ENCODE results near the gene MAP3K5.

MAP3K5 gene

DNA sequence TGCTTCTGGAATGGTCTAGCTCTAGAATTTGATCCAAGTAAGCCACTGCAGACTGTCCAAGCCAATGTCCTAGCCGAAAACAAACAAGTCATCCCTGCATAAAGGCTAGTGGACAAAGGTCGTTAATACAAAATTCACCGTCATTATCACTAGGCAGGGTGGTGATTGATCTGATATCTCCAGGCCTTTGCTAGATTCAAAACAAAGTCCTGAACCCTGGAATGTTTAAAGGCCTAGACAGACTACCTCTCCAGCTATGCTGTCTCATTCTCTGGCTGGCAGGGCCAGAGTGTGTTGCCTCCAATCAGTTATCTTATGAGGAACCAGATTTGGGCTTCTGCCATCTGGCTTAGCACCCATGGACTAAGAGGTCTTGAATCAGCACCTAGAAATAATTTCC is 280.4 kb downstream of the MAP3K5 start:
- no peak for DNase-seq (ENCODE audit: low spot score)

DNA sequence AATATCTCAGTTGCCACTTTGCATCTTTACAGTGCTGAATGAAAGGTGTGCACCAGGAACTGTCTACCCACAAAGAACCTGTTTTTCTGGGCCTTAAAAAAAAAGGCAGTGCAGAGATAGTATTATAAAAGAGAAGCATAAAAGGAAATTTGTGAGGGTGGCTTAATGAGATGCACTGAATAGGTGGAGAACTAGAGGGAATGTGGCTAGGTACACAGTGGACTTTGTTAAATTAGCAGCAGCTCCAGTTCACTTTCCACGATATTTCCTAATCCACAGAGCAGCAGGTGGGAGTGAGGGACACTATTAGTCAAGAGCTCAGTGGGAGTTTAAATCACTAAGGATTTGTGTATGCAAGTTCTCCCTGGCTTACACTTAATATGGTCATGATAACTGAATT is 280.9 kb downstream of the MAP3K5 start:
- no peak for DNase-seq (ENCODE audit: low spot score)

GRCh38 chr6:136510782-136511181 is 281.5 kb downstream of the MAP3K5 start:
- no peak for DNase-seq (ENCODE audit: low spot score)

- no peak for DNase-seq (ENCODE audit: low spot score)
Observed at GRCh38 chr6:136510299-136510698, 282.0 kb downstream of the MAP3K5 start.

DNA sequence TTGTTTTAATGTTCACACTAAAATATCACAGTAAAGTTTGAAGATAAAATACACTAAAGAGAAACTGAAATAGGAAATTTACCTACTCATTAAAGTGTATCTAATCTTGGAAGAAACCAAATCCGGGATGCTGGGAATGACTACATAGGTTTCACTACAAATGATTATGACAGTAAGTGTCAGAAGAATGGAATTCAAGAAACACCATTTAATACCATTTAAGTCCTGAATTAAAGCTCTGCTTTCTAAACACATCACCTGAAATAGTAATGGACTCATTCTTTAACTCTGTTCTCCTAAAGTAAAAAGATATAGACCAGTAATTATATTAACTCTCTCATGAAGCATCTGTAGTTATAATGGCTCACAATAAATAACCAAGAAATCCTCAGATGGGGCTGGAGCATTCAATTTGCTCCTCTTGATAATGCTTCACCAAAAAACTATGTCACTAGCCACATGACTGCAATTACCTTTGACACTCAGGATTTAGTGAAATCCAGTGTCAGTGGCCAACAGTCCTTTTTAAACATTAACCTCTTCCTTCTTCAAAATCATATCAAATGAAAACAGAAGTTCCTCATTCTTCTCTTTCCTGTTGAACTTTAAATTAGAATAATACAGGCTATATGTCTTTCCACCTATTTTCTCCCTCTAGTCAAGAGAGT is 283.4 kb downstream of the MAP3K5 start:
- DNase-seq (ENCODE audit: low spot score), result no peak

Measured in HuH-7.5 (cell line).